ENCODE results near the gene LY86.

DNA sequence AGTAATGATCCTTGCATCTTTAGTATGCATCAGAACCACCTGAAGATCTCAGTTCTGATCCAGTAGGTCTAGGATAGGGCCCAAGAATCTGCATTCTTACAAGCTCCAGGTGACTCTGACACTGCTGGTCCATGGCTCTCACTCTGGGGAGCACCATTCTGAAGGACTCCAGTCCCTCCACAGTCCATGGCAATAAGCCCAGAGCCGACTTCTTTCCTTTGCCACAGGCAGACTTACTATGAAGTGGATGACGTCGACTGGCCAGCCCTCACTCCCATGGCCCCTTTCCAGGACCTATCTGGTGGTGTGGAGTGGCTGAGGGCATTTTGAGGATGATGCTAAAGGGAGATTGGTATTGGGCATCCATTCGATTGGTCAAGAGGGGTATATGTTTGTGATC, 21.8 kb upstream of the LY86 start:
- TF ChIP-seq RFX5 (IDR thresholded peaks at IDR 0.05; ENCODE audit: low read depth, low read length) = no peak
- no peak for TF ChIP-seq SP1 (IDR thresholded peaks at IDR 0.05; ENCODE audit: low read depth, low read length)
- no peak for TF ChIP-seq CEBPB (IDR thresholded peaks at IDR 0.05; ENCODE audit: borderline replicate concordance in 1 of 2, low read depth in 2 of 2, low read length in 2 of 2)
- no peak for TF ChIP-seq IKZF1 (conservative IDR thresholded peaks at IDR 0.05)

All from GM12878 (cell line).